ENCODE measurements around the gene FBXL15. TPM values are rescaled to one million over a fixed set of nuclear protein-coding genes. Genes with fewer than 3 reads are reported as not detected.

FBXL15 gene
- total and polyA plus RNA-seq, 2 of the 13 experiments (the other 11 are each of a cell fraction or from before 2014, with no cell fraction given), result 4.3 to 8.3 TPM

DNA sequence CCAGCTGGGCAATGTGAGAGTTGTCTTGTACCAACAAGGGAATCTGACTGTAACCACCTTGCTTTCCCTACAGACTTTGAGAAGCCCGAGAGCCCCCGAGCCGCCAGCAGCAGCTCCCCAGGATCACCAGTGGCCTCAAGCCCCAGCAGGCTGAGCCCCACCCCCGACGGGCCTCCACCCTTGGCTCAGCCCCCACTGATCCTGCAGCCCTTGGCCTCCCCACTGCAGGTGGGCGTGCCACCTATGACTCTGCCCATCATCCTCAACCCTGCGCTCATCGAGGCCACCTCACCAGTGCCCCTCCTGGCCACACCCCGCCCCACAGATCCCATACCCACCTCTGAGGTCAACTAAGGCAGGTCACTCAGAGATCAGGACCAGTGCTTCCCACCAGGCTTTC, 38.7 kb upstream of the FBXL15 start:
- Histone ChIP-seq H2AFZ (ENCODE audit: low read length) (no peak overlapping the region), H3K4me2 (ENCODE audit: low read depth, low read length) (no peak overlapping the region), H3K36me3 (replicated peaks in 1 of 2; ENCODE audit: control insufficient read depth in 1 of 2, insufficient read depth in 2 of 2, low read length in 2 of 2) (peaks cover 20 to 37% of the 10 kb centered on the region in 2 experiments), H3K4me3 (replicated peaks in 1 of 3; ENCODE audit: insufficient read depth in 1 of 3, low read depth in 2 of 3, low read length in 3 of 3) (no peak overlapping the region), H3K27me3 (ENCODE audit: control insufficient read depth in 1 of 2, insufficient read depth in 2 of 2, low read length in 2 of 2) (no peaks in the 10 kb centered on the region), H4K20me1 (ENCODE audit: insufficient read depth, low read length) (no peaks in the 10 kb centered on the region), H3K27ac (ENCODE audit: extremely low read length, insufficient read depth, low read length) (no peak overlapping the region), H3K4me1 (ENCODE audit: insufficient read depth, low read length) (peaks cover 14% of the 10 kb centered on the region), H3K9ac (ENCODE audit: insufficient read depth, low read depth, low read length) (no peak overlapping the region), H3K79me2 (ENCODE audit: insufficient read depth, low read length) (no peaks in the 10 kb centered on the region), H3K9me3 (ENCODE audit: low read length) (no peaks in the 10 kb centered on the region)
- in situ Hi-C loops (cut with HindIII; ENCODE audit: extremely low pct_ligation_motif_present, low pct_unique_long_range_greater_than_20kb) (no loop called here), intact Hi-C loops (cut with micrococcal nuclease; ENCODE audit: unreplicated experiment) (no loop called here)
- TF ChIP-seq HMGA1 (CRISPR knock-in tag; conservative IDR thresholded peaks at IDR 0.05) (no peak), ZNF550 (CRISPR knock-in tag; IDR thresholded peaks at IDR 0.05; ENCODE audit: borderline replicate concordance) (no peak), FOXO1 (CRISPR knock-in tag; IDR thresholded peaks at IDR 0.05) (no peak)
- FAIRE-seq (no peak), ATAC-seq (no peak), DNase-seq (ENCODE audit: low spot score) (no peak)
- ChIA-PET CTCF (ENCODE audit: low intra/inter-chr PET ratio, low total read pairs) (no interaction called here), POLR2A (no interaction called here)
- WGBS (ENCODE audit: low lambda C conversion rate), result 97% methylated on average over 4 of the region's 9 CpGs
- BruUV-seq (replicated peaks), result no TSS peak

DNA sequence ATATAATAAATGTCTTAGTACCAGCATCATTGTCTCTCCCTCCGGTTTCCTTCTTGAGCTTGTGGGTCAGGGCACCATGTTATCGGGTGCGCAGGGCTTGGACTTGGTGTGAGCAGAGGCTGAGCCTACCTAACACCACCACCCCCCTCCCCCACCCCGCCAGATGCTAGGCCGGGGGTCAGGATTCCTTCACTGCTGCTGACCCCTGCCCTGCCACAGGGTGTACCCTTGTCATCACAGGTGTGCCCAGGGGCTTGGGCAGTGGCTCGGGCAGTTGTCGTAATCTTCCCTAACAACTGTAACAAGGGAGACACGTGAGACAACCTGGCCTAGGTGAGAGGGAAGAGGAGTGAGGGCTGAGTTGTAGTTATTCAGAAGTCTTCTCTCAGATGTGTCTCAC, 37.8 kb upstream of the FBXL15 start:
- ChIA-PET POLR2A (no interaction called here), CTCF (ENCODE audit: low intra/inter-chr PET ratio, low total read pairs) (no interaction called here)
- Histone ChIP-seq H3K79me2 (ENCODE audit: insufficient read depth, low read length) (no peaks in the 10 kb centered on the region), H4K20me1 (ENCODE audit: insufficient read depth, low read length) (no peaks in the 10 kb centered on the region), H3K36me3 (replicated peaks in 1 of 2; ENCODE audit: control insufficient read depth in 1 of 2, insufficient read depth in 2 of 2, low read length in 2 of 2) (peaks cover 19 to 37% of the 10 kb centered on the region in 2 experiments), H3K9me3 (ENCODE audit: low read length) (no peaks in the 10 kb centered on the region), H3K4me2 (ENCODE audit: low read depth, low read length) (no peak overlapping the region), H3K4me1 (ENCODE audit: insufficient read depth, low read length) (peaks cover 14% of the 10 kb centered on the region), H3K27ac (ENCODE audit: extremely low read length, insufficient read depth, low read length) (no peak overlapping the region), H3K4me3 (replicated peaks in 1 of 3; ENCODE audit: insufficient read depth in 1 of 3, low read depth in 2 of 3, low read length in 3 of 3) (no peak overlapping the region), H3K9ac (ENCODE audit: insufficient read depth, low read depth, low read length) (no peak overlapping the region), H3K27me3 (ENCODE audit: control insufficient read depth in 1 of 2, insufficient read depth in 2 of 2, low read length in 2 of 2) (no peaks in the 10 kb centered on the region), H2AFZ (ENCODE audit: low read length) (no peak overlapping the region)
- DNase-seq (ENCODE audit: low spot score) (no peak), ATAC-seq (no peak), FAIRE-seq (no peak)
- WGBS (ENCODE audit: low lambda C conversion rate), result 99% methylated on average over 8 of the region's 8 CpGs
- TF ChIP-seq ZBTB20 (CRISPR knock-in tag; IDR thresholded peaks at IDR 0.05; ENCODE audit: borderline replicate concordance, low read depth) (no peak), ZMYM3 (CRISPR knock-in tag; IDR thresholded peaks at IDR 0.05) (no peak), POLR2A (IDR thresholded peaks at IDR 0.05; ENCODE audit: insufficient read depth in 1 of 2, low read depth in 2 of 2, low read length in 2 of 2) (0 out of 4 replicates have a peak, but pooled peaks of 1 of the 2 experiments have one; percentile 15), NKX3-1 (CRISPR knock-in tag; IDR thresholded peaks at IDR 0.05) (no peak), ZNF883 (CRISPR knock-in tag; IDR thresholded peaks at IDR 0.05; ENCODE audit: not compliant biosample characterization) (no peak), HHEX (CRISPR knock-in tag; IDR thresholded peaks at IDR 0.05) (no peak), NBN (conservative IDR thresholded peaks at IDR 0.05) (no peak), TAF15 (IDR thresholded peaks at IDR 0.05; ENCODE audit: low read depth, low read length, poor library complexity, severe bottlenecking) (no peak)
- TF ChIP-seq, protein P1, sequence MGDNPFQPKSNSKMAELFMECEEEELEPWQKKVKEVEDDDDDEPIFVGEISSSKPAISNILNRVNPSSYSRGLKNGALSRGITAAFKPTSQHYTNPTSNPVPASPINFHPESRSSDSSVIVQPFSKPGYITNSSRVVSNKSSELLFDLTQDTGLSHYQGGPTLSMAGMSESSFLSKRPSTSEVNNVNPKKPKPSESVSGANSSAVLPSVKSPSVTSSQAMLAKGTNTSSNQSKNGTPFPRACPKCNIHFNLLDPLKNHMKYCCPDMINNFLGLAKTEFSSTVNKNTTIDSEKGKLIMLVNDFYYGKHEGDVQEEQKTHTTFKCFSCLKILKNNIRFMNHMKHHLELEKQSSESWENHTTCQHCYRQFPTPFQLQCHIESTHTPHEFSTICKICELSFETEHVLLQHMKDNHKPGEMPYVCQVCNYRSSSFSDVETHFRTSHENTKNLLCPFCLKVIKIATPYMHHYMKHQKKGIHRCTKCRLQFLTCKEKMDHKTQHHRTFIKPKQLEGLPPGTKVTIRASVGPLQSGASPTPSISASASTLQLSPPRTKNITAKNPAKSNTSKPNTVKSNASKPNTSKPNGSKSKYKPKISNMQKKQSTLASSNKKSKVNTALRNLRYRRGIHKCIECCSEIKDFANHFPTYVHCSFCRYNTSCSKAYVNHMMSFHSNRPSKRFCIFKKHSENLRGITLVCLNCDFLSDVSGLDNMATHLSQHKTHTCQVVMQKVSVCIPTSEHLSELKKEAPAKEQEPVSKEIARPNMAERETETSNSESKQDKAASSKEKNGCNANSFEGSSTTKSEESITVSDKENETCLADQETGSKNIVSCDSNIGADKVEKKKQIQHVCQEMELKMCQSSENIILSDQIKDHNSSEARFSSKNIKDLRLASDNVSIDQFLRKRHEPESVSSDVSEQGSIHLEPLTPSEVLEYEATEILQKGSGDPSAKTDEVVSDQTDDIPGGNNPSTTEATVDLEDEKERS (CRISPR knock-in tag; IDR thresholded peaks at IDR 0.05), result no peak
- in situ Hi-C loops (cut with HindIII; ENCODE audit: extremely low pct_ligation_motif_present, low pct_unique_long_range_greater_than_20kb) (no loop called here), intact Hi-C loops (cut with micrococcal nuclease; ENCODE audit: unreplicated experiment) (no loop called here)
- no TSS peak for BruUV-seq (replicated peaks)

Measured in HepG2 (cell line).